Measurements from ENCODE around the gene DEFB128. TPM values are rescaled to one million over a fixed set of nuclear protein-coding genes. Genes with fewer than 3 reads are reported as not detected.

DEFB128 gene
- total and polyA plus RNA-seq, 10 of the 15 experiments (the other 5 are each of a cell fraction or from before 2014, with no cell fraction given) = not detected

- 37% methylated on average over 3 of the region's 3 CpGs for WGBS (ENCODE audit: insufficient coverage, insufficient replicate concordance, low lambda C conversion rate, missing lambda C conversion rate)
- no peak for DNase-seq (ENCODE audit: low read depth, low spot score)
- Histone ChIP-seq H2AFZ (ENCODE audit: control insufficient read depth, low read depth, low read length) (no peak overlapping the region), H3K36me3 (ENCODE audit: control insufficient read depth in 2 of 2, insufficient read depth in 2 of 2, low read length in 1 of 2) (no peaks in the 10 kb centered on the region), H3K4me3 (no peak overlapping the region), H4K20me1 (ENCODE audit: control insufficient read depth, insufficient read depth) (no peaks in the 10 kb centered on the region), H3K27ac (ENCODE audit: control insufficient read depth, insufficient read depth) (no peak overlapping the region), H3K9ac (ENCODE audit: control insufficient read depth, insufficient read depth, low read length) (no peak overlapping the region), H3K9me3 (replicated peaks; ENCODE audit: control insufficient read depth, insufficient read depth, low read length) (no peaks in the 10 kb centered on the region), H3K79me2 (ENCODE audit: control insufficient read depth, insufficient read depth, low read length) (no peaks in the 10 kb centered on the region), H3K4me2 (ENCODE audit: control insufficient read depth, insufficient read depth) (no peak overlapping the region), H3K4me1 (ENCODE audit: control insufficient read depth, insufficient read depth, low read length) (no peaks in the 10 kb centered on the region), H3K27me3 (replicated peaks in 1 of 2; ENCODE audit: control insufficient read depth in 2 of 2, insufficient read depth in 2 of 2, low read length in 1 of 2) (no peaks in the 10 kb centered on the region; a peak in 1 of 4 replicates)
- TF ChIP-seq ZBED1 (IDR thresholded peaks at IDR 0.05; ENCODE audit: borderline replicate concordance) (no peak), TARDBP (IDR thresholded peaks at IDR 0.05; ENCODE audit: borderline replicate concordance) (no peak), SKIL (IDR thresholded peaks at IDR 0.05; ENCODE audit: low read depth, poor library complexity, severe bottlenecking) (no peak)
- ChIA-PET RAD21 (ENCODE audit: unreplicated experiment) (no interaction called here), CTCF (no interaction called here), SMC1A (ENCODE audit: uncharacterized antibody, unreplicated experiment) (no interaction called here), POLR2A (no interaction called here)
- ATAC-seq = no peak
- intact Hi-C loops (cut with micrococcal nuclease; ENCODE audit: unreplicated experiment) (no loop called here), in situ Hi-C loops (cut with MboI) (no loop called here)
- FAIRE-seq = no peak
- BruUV-seq (replicated peaks) = no TSS peak
Observed at GRCh38 chr20:164618-165017, 24.9 kb downstream of the DEFB128 start.

GRCh38 chr20:157154-157553, 32.4 kb downstream of the DEFB128 start, which contains the start of gene DEFB127:
TSS of gene DEFB127 (plus strand) at chr20:157454. CDS start at chr20:157545, 91 bp downstream.
- no peaks in the 10 kb centered on the region; a peak in 1 of 4 replicates for H3K27me3 ChIP-seq (replicated peaks in 1 of 2; ENCODE audit: control insufficient read depth in 2 of 2, insufficient read depth in 2 of 2, low read length in 1 of 2)
- H3K36me3 ChIP-seq (ENCODE audit: control insufficient read depth in 2 of 2, insufficient read depth in 2 of 2, low read length in 1 of 2) = no peaks in the 10 kb centered on the region
- BruUV-seq (replicated peaks) = no TSS peak
- H3K4me2 ChIP-seq (ENCODE audit: control insufficient read depth, insufficient read depth) = no peak within 1 kb of the TSS
- in situ Hi-C loops (cut with MboI) (no loop called here), intact Hi-C loops (cut with micrococcal nuclease; ENCODE audit: unreplicated experiment) (no loop called here)
- no peaks in the 10 kb centered on the region for H4K20me1 ChIP-seq (ENCODE audit: control insufficient read depth, insufficient read depth)
- H3K9me3 ChIP-seq (replicated peaks; ENCODE audit: control insufficient read depth, insufficient read depth, low read length) = no peaks in the 10 kb centered on the region
- no peak within 1 kb of the TSS for H2AFZ ChIP-seq (ENCODE audit: control insufficient read depth, low read depth, low read length)
- DNase-seq (ENCODE audit: low read depth, low spot score) = no peak
- POLR2A ChIA-PET = no interaction called here
- no peaks in the 10 kb centered on the region for H3K4me1 ChIP-seq (ENCODE audit: control insufficient read depth, insufficient read depth, low read length)
- H3K79me2 ChIP-seq (ENCODE audit: control insufficient read depth, insufficient read depth, low read length) = no peaks in the 10 kb centered on the region
- no peak within 1 kb of the TSS for H3K9ac ChIP-seq (ENCODE audit: control insufficient read depth, insufficient read depth, low read length)
- no peak for ATAC-seq
- no peak within 1 kb of the TSS for H3K27ac ChIP-seq (ENCODE audit: control insufficient read depth, insufficient read depth)
- 22% methylated on average over 5 of the region's 5 CpGs for WGBS (ENCODE audit: insufficient coverage, insufficient replicate concordance, low lambda C conversion rate, missing lambda C conversion rate)
- RAD21 ChIA-PET (ENCODE audit: unreplicated experiment) = no interaction called here
- no peak for FAIRE-seq
- SMC1A ChIA-PET (ENCODE audit: uncharacterized antibody, unreplicated experiment) = no interaction called here
- H3K4me3 ChIP-seq = no peak within 1 kb of the TSS
- CTCF ChIA-PET = no interaction called here
- TF ChIP-seq GABPA (IDR thresholded peaks at IDR 0.05; ENCODE audit: low read depth) (no peak), NFYA (IDR thresholded peaks at IDR 0.05; ENCODE audit: borderline replicate concordance, low read depth, low read length) (no peak), POLR2A (IDR thresholded peaks at IDR 0.05; ENCODE audit: low read depth, low read length) (no peak), BACH1 (IDR thresholded peaks at IDR 0.05; ENCODE audit: borderline replicate concordance) (no peak), MYB (IDR thresholded peaks at IDR 0.05; ENCODE audit: borderline replicate concordance, low read depth, low read length) (no peak), WRNIP1 (IDR thresholded peaks at IDR 0.05; ENCODE audit: borderline replicate concordance, low read depth, low read length) (no peak), MXI1 (IDR thresholded peaks at IDR 0.05; ENCODE audit: low read depth, low read length) (no peak), ZSCAN29 (IDR thresholded peaks at IDR 0.05) (no peak), CHD2 (IDR thresholded peaks at IDR 0.05; ENCODE audit: borderline replicate concordance, low read depth, low read length) (no peak), ZNF687 (IDR thresholded peaks at IDR 0.05) (no peak), CREB1 (IDR thresholded peaks at IDR 0.05; ENCODE audit: low read depth) (no peak)

All from GM12878 (cell line).